Spleen (tissue), 11 donors: ENCODE data around the gene ARHGAP30. TPM values are rescaled to one million over a fixed set of nuclear protein-coding genes. Genes with fewer than 3 reads are reported as not detected.
"Not testable (repeated sequence)": the region's sequence is repeated elsewhere in the genome, so short reads cannot be mapped to it uniquely, and the experiment has no call there.

Source experiments
- DNase-seq: peaks from one replicate; pipeline ENCODE4 v3.0.0-alpha.2; 2020
- H3K27ac ChIP-seq, 8 donors: fragments of 200-600 bp; sonication (generic) in 7 of 8; 1 replicate in 4 of 8; 2 replicates in 4 of 8; pipeline versions ENCODE4 v1.5.0 to v1.8.0; 2016 to 2021; ENCODE audit warnings: inconsistent platforms in 4 of 8, mild to moderate bottlenecking in 4 of 8, moderate library complexity in 1 of 8
- H3K27me3 ChIP-seq, 7 donors: fragments of 200-600 bp; sonication (generic) in 6 of 7; replicated peaks in 1 of 7; 1 replicate in 4 of 7; 2 replicates in 3 of 7; pipeline versions ENCODE4 v1.5.0 to v1.8.0; 2016 to 2021; ENCODE audit warnings: inconsistent platforms in 3 of 7, mild to moderate bottlenecking in 1 of 7
- H3K36me3 ChIP-seq, 6 donors: fragments of 200-600 bp; sonication (generic) in 5 of 6; 1 replicate in 4 of 6; 2 replicates in 2 of 6; pipeline versions ENCODE4 v1.5.0 to v1.8.0; 2016 to 2021; ENCODE audit warnings: inconsistent platforms in 2 of 6
- H3K4me1 ChIP-seq, 6 donors: fragments of 200-600 bp; sonication (generic) in 5 of 6; 1 replicate in 3 of 6; 2 replicates in 3 of 6; pipeline versions ENCODE4 v1.5.0 to v1.8.0; 2016 to 2021; ENCODE audit warnings: inconsistent platforms in 3 of 6
- H3K4me3 ChIP-seq, 8 donors: fragments of 200-600 bp; sonication (generic) in 7 of 8; 1 replicate in 4 of 8; 2 replicates in 4 of 8; pipeline versions ENCODE4 v1.5.0 to v1.8.0; 2016 to 2021; ENCODE audit warnings: inconsistent platforms in 4 of 8, mild to moderate bottlenecking in 4 of 8, moderate library complexity in 2 of 8
- H3K9me3 ChIP-seq, 8 donors: fragments of 200-600 bp; sonication (generic) in 7 of 8; 1 replicate in 4 of 8; 2 replicates in 4 of 8; pipeline versions ENCODE4 v1.5.0 to v1.8.0; 2016 to 2021; ENCODE audit warnings: inconsistent platforms in 4 of 8
- CTCF ChIP-seq, 11 experiments: fragments of 200-600 bp in 7 of 11; fragments of 450-650 bp in 4 of 11; sonication (generic) in 4 of 11; IDR thresholded peaks in 8 of 11; conservative IDR thresholded peaks in 3 of 11; 1 replicate in 7 of 11; 2 replicates in 4 of 11; pipeline versions ENCODE4 v1.4.0 to v1.8.0; 2016 to 2021; ENCODE audit warnings: antibody characterized with exemption in 11 of 11, inconsistent platforms in 4 of 11, mild to moderate bottlenecking in 1 of 11
- POLR2A ChIP-seq, 3 donors: fragments of 450-650 bp; IDR thresholded peaks; one replicate each; pipeline ENCODE4 v1.5.1; 2017; ENCODE audit warnings: antibody characterized with exemption in 3 of 3, mild to moderate bottlenecking in 1 of 3
- POLR2AphosphoS5 ChIP-seq, 3 donors: sonication (generic); formaldehyde crosslinking; IDR thresholded peaks; one replicate each; pipeline ENCODE4 v1.5.1; 2017; ENCODE audit warnings: antibody characterized with exemption in 3 of 3
- WGBS, 5 donors: extraction: QIAGEN DNeasy Blood & Tissue Kit in 3 of 5; methylation state at CpG; one replicate each; pipeline versions ENCODE4 v1.1.5 to v1.1.7; 2013 to 2018; 5-methylcytosine and 5-hydroxymethylcytosine counted together
- intact Hi-C: fragments of 100-400 bp; cut with DNase I; formaldehyde crosslinking; loops from one replicate; pipeline ENCODE4 v1.15.0; 2023; ENCODE audit warnings: low total_unique reads
- polyA plus RNA-seq, 3 donors: library from polyadenylated mRNA; stranded (reverse); fragments of 200-250 nt; gene quantifications; one replicate each; pipeline ENCODE4 v1.2.1, GENCODE V29; 2013
- total RNA-seq, 7 donors: library from RNA; depleted of rRNA in 3 of 7; stranded (reverse); fragments of >200 nt in 3 of 7; fragmentation: NEBNext Ultra II Directional in 4 of 7; extraction: Animal tissue kit (Norgen Biotek cat#: 25700) in 4 of 7; gene quantifications; one replicate each; pipeline versions ENCODE4 v1.1.0 to v1.2.1, GENCODE V29; 2016 to 2021
- donor health status: healthy with polysubstance abuse.
- donor health status: DM: no; HTN: no; CAD: no; lungs with moderate emphysema.
- donor health status: DM: no; HTN: no; CAD: no.
- donor health status: Bipolar disorder and iron deficiency.
- donor health status: healthy.
- donor health status: DM: no; HTN: no; CAD: no.
- donor health status: DM: yes; HTN: yes; CAD: no.

The ARHGAP30 gene
- total and polyA plus RNA-seq, 10 donors = 28.8 to 145 (median 120) TPM

DNA sequence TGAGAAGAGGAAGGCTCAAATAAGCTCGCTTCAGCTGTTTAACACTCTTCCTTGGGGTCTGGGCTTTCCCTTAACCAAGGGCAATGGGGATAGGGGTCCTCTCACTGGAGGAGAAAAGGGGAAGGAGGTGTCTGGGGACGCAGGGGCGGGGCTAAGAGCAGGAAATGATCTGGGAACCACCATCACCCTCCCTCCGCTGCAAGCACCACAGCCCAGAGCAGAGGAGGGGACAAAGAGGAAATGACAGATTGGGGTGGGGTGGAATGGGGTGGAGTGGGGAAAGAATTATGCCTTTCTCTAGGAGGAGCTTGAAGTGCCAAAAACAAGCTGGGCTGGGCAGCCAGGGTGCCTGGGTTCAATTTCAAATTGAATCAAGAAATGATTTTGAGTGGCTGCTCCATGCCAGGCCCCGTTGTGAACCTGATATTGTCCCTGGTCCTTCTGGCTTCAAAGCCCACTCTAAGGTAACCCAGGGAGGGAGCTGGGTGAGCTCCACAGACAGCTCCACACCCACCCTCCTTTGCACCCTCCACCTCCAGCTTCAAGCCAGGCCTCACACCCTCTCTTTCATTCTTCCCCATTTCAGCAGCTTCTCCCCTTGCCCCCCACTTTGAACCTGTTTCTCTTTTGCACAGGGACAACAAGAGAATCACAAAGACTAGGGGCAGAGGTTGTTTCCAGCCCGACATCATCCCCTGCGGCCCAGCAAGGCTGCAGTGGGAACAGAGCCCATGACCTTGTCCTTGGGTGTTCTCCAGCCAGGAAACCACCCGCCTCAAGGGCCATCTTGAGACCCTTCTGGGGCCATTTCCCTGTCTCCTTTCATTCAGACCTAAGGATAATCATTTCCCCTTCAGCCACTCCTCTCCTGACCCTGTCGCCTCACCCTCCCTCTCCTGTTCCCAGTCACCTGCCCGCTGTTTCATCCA is 1.1 kb downstream of the ARHGAP30 start:
- DNase-seq = peak; percentile 95
- H3K27ac ChIP-seq = peak overlapping the region; percentile 73 to 99 (median 96)
- H3K27me3 ChIP-seq = no peaks in the 10 kb centered on the region
- peak overlapping the region; percentile 43 to 96 (median 79) for H3K4me3 ChIP-seq
- TF ChIP-seq POLR2A (IDR thresholded peaks at IDR 0.05) (no peak), CTCF (IDR thresholded peaks at IDR 0.05 in 8 of 11, conservative IDR thresholded peaks at IDR 0.05 in 3 of 11) (peak in 2 of 11 experiments; percentile 10 to 19), POLR2AphosphoS5 (IDR thresholded peaks at IDR 0.05) (peak in 2 of 3 donors; percentile 80 to 90)
- H3K4me1 ChIP-seq = peaks cover 16 to 83% (median 68%) of the 10 kb centered on the region in 6 donors
- intact Hi-C loops = no loop called here
- H3K9me3 ChIP-seq = no peaks in the 10 kb centered on the region
- WGBS, 5 donors = 14 to 22% (median 20%) methylated on average over 10 of the region's 10 CpGs
- peaks cover 0 to 36% (median 0%) of the 10 kb centered on the region in 6 donors for H3K36me3 ChIP-seq

DNA sequence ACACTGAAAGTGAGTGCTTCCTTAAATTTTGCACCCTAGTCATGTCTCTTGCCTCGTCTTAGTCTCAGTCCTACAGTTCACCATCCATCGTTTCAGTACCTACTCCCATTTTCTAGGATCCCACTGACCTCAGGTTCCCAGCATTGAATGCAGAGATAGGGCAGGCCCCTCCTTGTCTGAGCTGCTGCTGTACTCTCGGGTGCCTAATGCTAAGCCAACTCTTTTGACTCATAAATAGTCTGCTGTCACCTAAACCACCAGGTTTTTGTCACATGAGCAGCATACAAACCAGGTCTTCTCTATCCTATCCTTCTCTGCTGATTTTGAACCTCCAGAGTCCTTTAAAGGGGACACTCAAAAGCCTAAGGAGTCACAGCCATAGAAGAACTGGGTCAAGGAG is 3.0 kb downstream of the ARHGAP30 start:
- no peaks in the 10 kb centered on the region for H3K27me3 ChIP-seq
- peak overlapping the region in 6 of 8 donors; percentile 19 to 99 (median 96) for H3K27ac ChIP-seq
- no peak for DNase-seq
- TF ChIP-seq POLR2AphosphoS5 (IDR thresholded peaks at IDR 0.05) (no peak), CTCF (IDR thresholded peaks at IDR 0.05 in 8 of 11, conservative IDR thresholded peaks at IDR 0.05 in 3 of 11) (no peak), POLR2A (IDR thresholded peaks at IDR 0.05) (no peak)
- no peaks in the 10 kb centered on the region for H3K9me3 ChIP-seq
- intact Hi-C loops = no loop called here
- H3K4me1 ChIP-seq = peaks cover 16 to 94% (median 75%) of the 10 kb centered on the region in 6 donors
- peak overlapping the region in 4 of 8 donors; percentile 70 to 96 (median 79) for H3K4me3 ChIP-seq
- peaks cover 0 to 53% (median 5%) of the 10 kb centered on the region in 6 donors for H3K36me3 ChIP-seq
- WGBS, 5 donors = 46 to 63% (median 46%) methylated on average over 3 of the region's 3 CpGs

GRCh38 chr1:161065681-161066080 is 4.0 kb downstream of the ARHGAP30 start:
- Histone ChIP-seq H3K27ac (peak overlapping the region in 2 of 8 donors; percentile 97 to 99), H3K4me3 (peak overlapping the region in 2 of 8 donors; percentile 70 to 80), H3K36me3 (peaks cover 0 to 63% (median 9%) of the 10 kb centered on the region in 6 donors), H3K4me1 (peaks cover 16 to 95% (median 80%) of the 10 kb centered on the region in 6 donors)
- intact Hi-C loops, H3K27me3 ChIP-seq, H3K9me3 ChIP-seq, DNase-seq: not testable (repeated sequence)
- WGBS, 5 donors = 91 to 97% (median 95%) methylated on average over 7 of the region's 7 CpGs

GRCh38 chr1:161063936-161064335 is 5.8 kb downstream of the ARHGAP30 start:
- DNase-seq, H3K27me3 ChIP-seq, intact Hi-C loops, H3K9me3 ChIP-seq: not testable (repeated sequence)
- WGBS, 5 donors = 68 to 79% (median 74%) methylated on average over 6 of the region's 6 CpGs
- peak overlapping the region in 1 of 8 donors; percentile 13 for H3K4me3 ChIP-seq
- H3K27ac ChIP-seq = peak overlapping the region in 1 of 8 donors; percentile 45
- H3K36me3 ChIP-seq = peaks cover 0 to 80% (median 22%) of the 10 kb centered on the region in 6 donors
- H3K4me1 ChIP-seq = peaks cover 16 to 97% (median 75%) of the 10 kb centered on the region in 6 donors

DNA sequence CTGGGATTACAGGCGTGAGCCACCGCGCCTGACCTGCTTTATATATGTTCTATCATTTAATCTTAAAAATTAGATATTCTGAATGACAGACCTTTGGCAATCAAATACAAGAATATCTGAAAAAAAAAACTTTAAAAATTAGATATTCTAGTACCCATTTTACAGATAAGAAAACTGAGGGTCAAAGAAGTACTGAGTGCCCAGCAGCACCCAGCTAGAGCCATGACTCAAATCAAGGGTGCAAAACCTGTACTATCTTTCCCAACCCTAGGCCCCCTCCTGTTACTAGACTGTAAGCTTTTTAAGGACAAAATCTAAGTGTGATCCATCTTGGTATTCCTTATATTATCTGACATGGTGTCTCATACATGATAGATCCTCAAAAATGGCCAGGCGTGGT is 8.3 kb downstream of the ARHGAP30 start:
- Histone ChIP-seq H3K36me3 (peaks cover 0 to 95% (median 43%) of the 10 kb centered on the region in 6 donors), H3K4me1 (peaks cover 6 to 93% (median 55%) of the 10 kb centered on the region in 6 donors), H3K4me3 (no peak overlapping the region), H3K27me3 (no peaks in the 10 kb centered on the region), H3K9me3 (no peaks in the 10 kb centered on the region), H3K27ac (no peak overlapping the region)
- TF ChIP-seq POLR2A (IDR thresholded peaks at IDR 0.05) (no peak), CTCF (IDR thresholded peaks at IDR 0.05 in 8 of 11, conservative IDR thresholded peaks at IDR 0.05 in 3 of 11) (no peak), POLR2AphosphoS5 (IDR thresholded peaks at IDR 0.05) (no peak)
- intact Hi-C loops = no loop called here
- no peak for DNase-seq
- 89 to 99% (median 96%) methylated on average over 4 of the region's 4 CpGs for WGBS, 5 donors
